Skeletal muscle cell (primary cell): Measurements from ENCODE around the gene TPPP2.
"Not testable (repeated sequence)": the region's sequence is repeated elsewhere in the genome, so short reads cannot be mapped to it uniquely, and the experiment has no call there.

Experiments
- DNase-seq: peaks from one replicate; pipeline ENCODE4 v3.0.0-alpha.2; 2010; ENCODE audit warnings: low read depth
- H3K4me3 ChIP-seq: 2 replicates; pipeline ENCODE4 v1.5.1; 2011; ENCODE audit warnings: low read depth, mild to moderate bottlenecking, control low read depth, low read length, moderate library complexity

TPPP2 gene

GRCh38 chr14:21029917-21030316, at the start of gene TPPP2:
TPPP2 (plus strand) TSS chr14:21030217; CDS start chr14:21030582, 365 bp downstream.
- DNase-seq = no peak
- no peak within 1 kb of the TSS for H3K4me3 ChIP-seq

- H3K4me3 ChIP-seq = no peak overlapping the region
- DNase-seq = no peak
Observed at GRCh38 chr14:20980906-20981305, 49.1 kb upstream of the TPPP2 start.

DNA sequence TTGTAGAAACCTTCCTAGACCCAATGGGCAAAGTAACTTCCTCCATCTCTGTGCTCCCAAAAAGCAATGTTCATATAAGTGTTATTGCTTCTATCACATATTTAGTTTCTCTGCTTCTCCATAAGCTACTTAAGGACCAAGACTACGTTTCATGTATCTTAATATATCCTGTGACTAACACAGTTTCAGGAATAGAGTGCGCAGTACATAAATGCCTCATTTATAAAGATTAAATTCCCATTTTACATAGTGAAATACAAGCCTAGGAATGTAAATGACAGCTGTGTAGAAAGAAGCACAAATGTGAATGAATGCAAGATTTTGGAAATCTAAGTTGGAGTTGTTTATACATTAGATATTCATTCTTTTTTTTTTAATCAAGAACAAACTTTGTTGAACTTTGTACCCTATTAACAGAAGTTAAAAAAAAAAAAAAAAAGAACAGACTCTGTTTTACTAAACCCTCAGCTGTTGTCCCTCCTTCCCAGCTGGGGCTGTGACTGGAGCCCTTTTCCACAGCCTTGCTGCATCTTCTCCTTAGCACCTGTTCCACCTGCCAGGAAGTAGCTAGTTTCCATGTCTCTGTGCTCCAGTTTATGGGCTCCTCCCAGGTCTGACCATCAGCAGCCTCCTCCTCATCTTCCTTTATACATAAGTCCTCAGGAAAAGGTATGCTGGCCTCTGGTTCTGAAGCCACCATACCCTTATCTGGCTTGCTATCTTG, 47.2 kb upstream of the TPPP2 start:
- H3K4me3 ChIP-seq = no peak overlapping the region
- DNase-seq = no peak

- H3K4me3 ChIP-seq, DNase-seq: not testable (repeated sequence)
Observed at GRCh38 chr14:20985650-20986049, 44.4 kb upstream of the TPPP2 start.

DNA sequence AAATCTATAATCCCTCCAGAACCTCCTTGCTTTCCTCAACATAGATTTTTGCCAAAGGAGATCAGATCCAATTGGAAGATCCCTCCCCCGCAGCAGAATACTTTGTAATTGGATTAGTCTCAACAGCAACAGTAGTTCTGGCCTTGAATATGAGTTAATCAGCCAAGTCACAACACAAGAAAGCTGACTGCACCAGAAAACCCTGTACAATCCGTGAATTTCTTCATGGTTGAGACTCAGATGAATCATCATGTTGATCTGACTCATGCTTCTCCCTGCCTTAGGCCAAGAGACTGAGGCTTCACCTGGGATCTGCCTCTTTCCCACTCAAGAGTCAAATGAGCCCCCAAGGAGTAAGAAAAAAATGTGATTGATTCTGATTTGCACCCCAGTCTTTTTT, 43.2 kb upstream of the TPPP2 start:
- no peak overlapping the region for H3K4me3 ChIP-seq
- DNase-seq = peak; percentile 86

DNA sequence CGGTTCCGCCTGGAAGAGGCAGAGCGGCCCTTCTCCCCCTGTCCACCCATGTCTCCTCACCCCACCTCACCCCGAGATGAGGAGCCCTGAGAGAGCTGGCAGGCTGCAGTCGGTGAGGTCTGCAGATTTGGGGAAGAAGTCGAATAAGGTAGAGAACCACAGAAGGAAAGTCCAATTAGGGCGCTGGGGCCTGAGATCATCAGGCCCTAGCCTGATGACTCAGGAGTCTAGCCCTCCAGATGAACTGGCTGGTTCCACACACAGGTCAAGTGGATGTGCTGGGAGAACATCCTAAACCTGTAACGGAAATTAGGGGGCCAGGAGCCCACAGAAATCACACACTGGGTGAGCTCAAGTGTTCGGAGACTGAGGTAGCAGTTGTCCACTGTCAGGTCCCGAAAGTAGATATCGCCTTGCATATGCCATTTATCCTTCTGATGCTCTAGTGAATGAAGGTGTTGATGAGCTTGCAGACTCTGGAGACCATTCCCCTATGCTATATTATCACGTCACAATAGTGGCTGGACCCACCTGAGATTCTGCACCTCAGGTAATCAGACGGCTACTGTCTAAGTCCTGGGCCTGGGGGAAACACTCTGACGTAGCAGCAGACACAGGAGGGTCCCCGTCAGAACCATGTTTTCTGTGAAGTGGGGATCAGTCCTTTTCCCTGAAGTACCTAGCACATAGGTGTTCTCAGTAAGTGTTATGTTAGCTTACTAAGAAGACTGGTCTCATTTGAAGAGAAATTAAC, 41.1 kb upstream of the TPPP2 start:
- DNase-seq = no peak
- H3K4me3 ChIP-seq = peak overlapping the region; percentile 23

DNA sequence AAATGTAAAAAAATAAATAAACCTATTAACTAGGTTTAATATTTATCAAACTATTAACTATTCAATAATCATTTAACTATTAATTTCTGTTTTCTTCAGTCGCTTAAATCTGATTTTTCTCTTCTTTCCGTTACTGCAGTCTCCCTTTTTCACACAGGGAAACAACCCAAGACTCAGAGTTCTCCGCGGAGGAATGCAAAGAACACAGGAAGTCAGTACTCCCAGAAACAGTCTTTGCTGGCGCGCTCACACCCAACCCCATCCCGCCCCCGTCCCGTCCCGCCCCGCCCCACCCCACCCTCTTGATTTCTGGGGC, 40.6 kb upstream of the TPPP2 start:
- no peak for DNase-seq
- peak overlapping the region; percentile 96 for H3K4me3 ChIP-seq

- DNase-seq = peak; percentile 93
- H3K4me3 ChIP-seq = peak within 1 kb of the TSS; percentile 96
Observed at GRCh38 chr14:20989787-20990600, 40.0 kb upstream of the TPPP2 start, which contains the start of gene METTL17. METTL17 (plus strand) TSS chr14:20989980; CDS start chr14:20990003, 23 bp downstream.

DNA sequence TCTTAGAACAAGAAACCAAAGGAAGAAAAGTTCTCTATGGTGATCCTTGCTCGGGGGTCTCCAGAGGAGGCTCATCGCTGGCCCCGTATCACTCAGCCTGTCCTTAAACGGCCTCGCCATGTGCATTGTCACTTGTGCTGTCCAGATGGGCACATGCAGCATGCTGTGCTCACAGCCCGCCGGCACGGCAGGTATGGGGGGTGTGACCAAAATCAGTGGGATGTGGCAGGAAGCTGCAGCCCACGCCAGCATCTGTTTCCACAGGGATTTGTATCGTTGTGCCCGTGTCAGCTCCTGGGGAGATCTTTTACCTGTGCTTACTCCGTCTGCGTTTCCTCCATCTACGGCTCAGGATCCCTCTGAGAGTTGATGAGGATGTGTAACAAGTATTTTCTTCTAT, 33.5 kb upstream of the TPPP2 start:
- no peak for DNase-seq
- no peak overlapping the region for H3K4me3 ChIP-seq

DNA sequence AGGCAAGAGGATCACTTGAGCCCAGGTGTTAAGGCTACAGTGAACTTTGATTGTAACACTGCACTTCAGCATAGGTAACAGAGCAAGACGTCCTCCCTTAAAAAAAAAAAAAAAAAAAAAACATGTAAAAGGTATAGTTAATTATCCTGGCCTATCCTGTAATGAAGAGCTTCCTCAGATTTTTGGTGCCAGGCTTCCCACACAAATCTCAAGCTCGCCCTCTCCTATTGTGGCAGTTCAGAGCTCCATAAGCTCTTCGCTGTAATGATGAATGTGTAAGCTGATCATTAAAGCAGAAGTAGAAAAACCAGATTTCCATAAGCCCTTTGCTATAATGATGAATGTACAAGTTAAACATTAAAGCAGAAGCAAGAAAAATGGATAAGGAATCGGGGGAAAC, 32.9 kb upstream of the TPPP2 start:
- DNase-seq = no peak

DNA sequence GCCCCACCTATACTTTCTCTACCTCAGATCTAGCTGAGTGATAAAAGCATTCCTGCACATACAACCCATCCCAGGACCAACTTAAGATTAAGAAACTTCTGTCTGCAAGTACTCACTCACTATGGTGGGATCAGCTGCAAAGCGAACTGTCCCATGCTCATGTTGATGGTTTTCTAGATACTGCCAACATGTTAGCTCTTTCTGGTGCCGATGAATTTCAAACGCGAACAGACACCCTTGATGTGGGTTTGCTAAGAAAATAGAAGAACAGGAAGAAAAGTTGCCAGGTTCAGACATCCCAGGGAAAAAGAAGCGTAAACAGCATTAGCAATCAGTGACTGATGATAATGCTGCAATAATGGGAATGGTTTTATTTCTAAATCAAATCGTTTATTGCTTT, 32.5 kb upstream of the TPPP2 start:
- DNase-seq = no peak
- no peak overlapping the region for H3K4me3 ChIP-seq

More for the DNA sequence above, 32.9 kb upstream of the TPPP2 start:
- no peak overlapping the region for H3K4me3 ChIP-seq

DNA sequence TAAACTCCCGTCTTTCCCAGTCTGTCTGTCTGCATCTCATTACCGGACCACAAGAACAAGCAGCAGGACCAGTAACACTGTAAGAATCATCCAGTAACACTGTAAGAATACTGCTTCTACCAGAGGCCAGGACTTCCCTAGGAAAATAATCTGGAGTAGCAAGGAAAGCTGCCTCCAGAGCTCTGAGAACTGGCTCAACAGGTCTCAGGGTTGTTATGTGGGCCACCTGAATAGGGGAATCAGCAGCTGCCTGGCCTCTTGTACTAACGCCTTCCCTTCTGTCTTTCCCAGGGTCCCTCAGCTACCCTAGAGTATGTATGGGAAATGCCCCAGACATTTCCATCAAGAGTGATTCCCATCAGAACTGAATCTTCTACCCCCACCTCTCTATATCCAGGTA, 31.9 kb upstream of the TPPP2 start:
- no peak overlapping the region for H3K4me3 ChIP-seq
- no peak for DNase-seq

GRCh38 chr14:20998674-20999366, 31.2 kb upstream of the TPPP2 start, which contains the start of gene SLC39A2:
SLC39A2 (plus strand) TSS chr14:20999293; CDS start chr14:20999447, 154 bp downstream.
- no peak within 1 kb of the TSS for H3K4me3 ChIP-seq
- DNase-seq = peak; percentile 28

GRCh38 chr14:20999591-20999990, 30.4 kb upstream of the TPPP2 start:
- H3K4me3 ChIP-seq = no peak overlapping the region
- no peak for DNase-seq

GRCh38 chr14:21001218-21001617, 28.8 kb upstream of the TPPP2 start:
- DNase-seq = no peak
- H3K4me3 ChIP-seq = no peak overlapping the region

DNA sequence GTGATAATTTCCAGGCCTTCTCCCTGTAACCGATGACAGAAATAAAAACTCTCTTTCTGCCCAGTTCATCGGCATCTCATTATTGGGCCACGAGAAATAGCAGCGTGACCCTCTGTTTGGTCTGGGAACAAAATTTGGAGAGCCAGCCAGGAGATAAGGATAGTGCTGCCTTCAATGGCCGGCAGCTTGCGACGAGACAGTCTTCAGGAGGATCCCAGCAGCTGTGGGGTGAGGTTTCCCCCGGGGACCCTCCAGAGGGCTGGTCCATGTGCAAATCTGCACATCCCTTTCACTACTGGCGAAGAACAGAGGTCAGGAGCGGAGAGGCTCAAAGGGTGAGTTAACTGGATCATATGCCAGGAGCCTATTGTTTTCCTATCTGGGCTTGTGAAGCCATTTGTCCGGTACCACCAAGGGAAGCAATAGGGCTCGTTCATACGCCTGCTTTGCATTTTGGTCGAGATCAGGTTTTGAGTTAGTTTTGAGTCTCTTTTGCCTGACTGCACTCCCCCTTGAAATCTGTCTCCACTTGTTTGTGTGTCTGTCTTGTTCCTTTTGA, 26.1 kb upstream of the TPPP2 start:
- H3K4me3 ChIP-seq = no peak overlapping the region
- DNase-seq = no peak

DNA sequence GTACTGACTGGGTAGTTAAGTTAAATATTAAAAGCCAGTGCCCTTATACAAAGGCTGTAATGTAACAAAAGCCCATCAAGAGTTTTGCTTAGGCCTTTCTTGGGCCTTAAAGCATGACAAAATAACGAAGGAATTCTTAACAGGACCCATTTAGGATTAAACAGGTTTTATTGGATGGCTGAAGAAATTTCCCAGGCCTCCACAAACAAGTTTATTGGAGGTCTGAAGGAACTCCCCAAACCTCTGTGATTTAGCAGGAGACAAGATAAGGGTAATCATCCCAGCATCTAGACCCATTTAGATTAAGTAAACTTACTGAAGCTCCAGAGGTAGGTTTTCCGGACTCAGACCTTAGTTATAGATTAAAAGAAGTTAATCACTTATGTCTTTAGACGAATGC, 20.3 kb upstream of the TPPP2 start:
- not testable (repeated sequence) for H3K4me3 ChIP-seq, DNase-seq

DNA sequence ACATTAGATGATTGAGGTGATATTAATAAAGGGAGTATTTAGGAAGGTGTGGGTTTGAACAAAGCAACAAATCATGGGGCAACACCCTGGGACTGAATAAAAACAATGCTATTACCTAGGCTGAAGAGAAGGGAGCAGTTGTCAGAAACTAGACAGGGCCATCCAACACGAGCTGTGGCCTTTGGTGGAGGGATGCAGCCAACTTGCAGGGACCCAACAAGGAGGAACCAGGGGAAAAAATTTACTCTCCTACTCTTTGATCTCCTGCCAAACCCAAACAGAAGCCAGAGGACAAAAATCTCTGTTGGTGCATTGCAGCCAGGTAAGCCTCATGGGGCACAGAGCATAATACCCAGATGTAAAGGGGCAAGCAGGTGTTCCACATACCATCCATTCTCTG, 18.9 kb upstream of the TPPP2 start:
- no peak for DNase-seq
- no peak overlapping the region for H3K4me3 ChIP-seq

DNA sequence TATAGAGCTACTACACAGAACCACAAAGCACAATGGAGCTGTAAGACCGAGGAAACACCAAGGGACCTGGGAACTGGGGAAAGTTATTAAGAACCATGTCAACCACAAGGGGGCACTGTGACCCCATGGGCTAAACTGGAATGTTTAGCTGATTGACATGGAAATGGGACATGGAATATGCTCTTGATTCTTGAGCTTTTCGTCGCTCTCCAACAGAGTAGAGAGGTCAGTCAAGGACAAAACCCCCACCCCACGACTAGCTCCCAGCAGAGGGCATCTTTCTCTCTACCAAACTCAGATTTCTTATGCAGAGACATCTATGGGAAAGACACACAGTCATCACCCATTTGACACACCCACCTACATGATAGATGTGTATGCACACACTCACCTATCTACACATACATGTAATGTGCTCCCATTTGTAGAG, 15.2 kb upstream of the TPPP2 start:
- DNase-seq = peak; percentile 47
- H3K4me3 ChIP-seq = no peak overlapping the region
